GM18498 (cell line): Measurements from ENCODE around the gene RPL36A.

Source experiments
- ATAC-seq: cut with Tn5 transposase; IDR thresholded peaks from one replicate; pipeline ENCODE4 v1.9.1; 2021; ENCODE audit warnings: mild to moderate bottlenecking, moderate library complexity; ENCODE audit not compliant: unreplicated experiment

RPL36A gene

GRCh38 chrX:101430457-101431078 is 39.8 kb downstream of the RPL36A start:
- ATAC-seq: peak; percentile 97

GRCh38 chrX:101442085-101442484 is 51.3 kb downstream of the RPL36A start:
- no peak for ATAC-seq
